GM18502 (cell line): ENCODE results near the gene SF3B6.
"Not testable (repeated sequence)": the region's sequence is repeated elsewhere in the genome, so short reads cannot be mapped to it uniquely, and the experiment has no call there.

Source experiments
- ATAC-seq: cut with Tn5 transposase; IDR thresholded peaks from one replicate; pipeline ENCODE4 v1.9.1; 2021; ENCODE audit warnings: mild to moderate bottlenecking; ENCODE audit not compliant: unreplicated experiment, poor library complexity

The SF3B6 gene

GRCh38 chr2:24095171-24095677 is 19.1 kb upstream of the SF3B6 start:
- not testable (repeated sequence) for ATAC-seq

GRCh38 chr2:24093270-24093669 is 17.1 kb upstream of the SF3B6 start:
- not testable (repeated sequence) for ATAC-seq

- no peak for ATAC-seq
These were observed 12.8 kb upstream of the SF3B6 start for GRCh38 chr2:24088821-24089359.

- ATAC-seq: no peak
These were observed 10.9 kb upstream of the SF3B6 start for GRCh38 chr2:24087032-24087431.

- ATAC-seq: no peak
These were observed 10.1 kb upstream of the SF3B6 start for GRCh38 chr2:24086241-24086640.

- ATAC-seq: no peak
These were observed 9.0 kb upstream of the SF3B6 start for GRCh38 chr2:24085200-24085489.

GRCh38 chr2:24084386-24085199 is 8.5 kb upstream of the SF3B6 start, which contains the start of gene TP53I3:
Gene TP53I3 (minus strand): TSS chr2:24084834. CDS start chr2:24084326, 508 bp downstream.
- ATAC-seq: peak; percentile 74

- ATAC-seq: peak; percentile 84
These were observed 7.7 kb upstream of the SF3B6 start for GRCh38 chr2:24083567-24084385.

GRCh38 chr2:24082787-24083566 is 6.9 kb upstream of the SF3B6 start:
- no peak for ATAC-seq

- no peak for ATAC-seq
These were observed 4.6 kb upstream of the SF3B6 start for GRCh38 chr2:24080701-24081100.

GRCh38 chr2:24077879-24078278 is 1.8 kb upstream of the SF3B6 start:
- no peak for ATAC-seq

GRCh38 chr2:24077535-24077877 is 1.4 kb upstream of the SF3B6 start:
- no peak for ATAC-seq

- ATAC-seq: peak; percentile 15
These were observed 866 bp upstream of the SF3B6 start for GRCh38 chr2:24076849-24077534.

- ATAC-seq: no peak
These were observed 867 bp downstream of the SF3B6 start for GRCh38 chr2:24075259-24075658.

- ATAC-seq: no peak
These were observed 2.3 kb downstream of the SF3B6 start for GRCh38 chr2:24073816-24074215.

GRCh38 chr2:24072259-24072658 is 3.9 kb downstream of the SF3B6 start:
- ATAC-seq: no peak

- ATAC-seq: no peak
These were observed 10.8 kb downstream of the SF3B6 start for GRCh38 chr2:24065341-24065740.

GRCh38 chr2:24058564-24059271 is 17.4 kb downstream of the SF3B6 start:
- no peak for ATAC-seq

- ATAC-seq: no peak
These were observed 20.4 kb downstream of the SF3B6 start for GRCh38 chr2:24055750-24056149.
